AG04449 (cell line): ENCODE results near the gene RDX.
"Not testable (repeated sequence)": the region's sequence is repeated elsewhere in the genome, so short reads cannot be mapped to it uniquely, and the experiment has no call there.

Experiments used
- CTCF ChIA-PET: fragments of 350-600 bp; formaldehyde crosslinking; extraction: SDS; loops from one replicate; lab custom pipeline; 2021; ENCODE audit warnings: antibody characterized with exemption; lab: Yijun Ruan, JAX
- POLR2A ChIA-PET: fragments of 400-600, 350-600 bp; formaldehyde crosslinking; extraction: SDS; loops from one replicate; lab custom pipeline; 2020; ENCODE audit warnings: antibody characterized with exemption, inconsistent platforms; lab: Yijun Ruan, JAX
- DNase-seq: peaks from one replicate; pipeline ENCODE4 v3.0.0-alpha.2; 2010; ENCODE audit warnings: low read depth, low spot score
- H3K4me3 ChIP-seq: 2 replicates; pipeline ENCODE4 v1.5.1; 2011; ENCODE audit warnings: low read depth, mild to moderate bottlenecking, control low read depth, low read length
- TF ChIP-seq, protein P1 (sequence below): IDR thresholded peaks from one replicate; pipeline ENCODE4 v1.5.1; 2011; ENCODE audit warnings: mild to moderate bottlenecking, moderate library complexity, low read length, control low read depth, inconsistent platforms; ENCODE audit not compliant: insufficient read depth; ENCODE audit errors: missing control alignments

Gene RDX

DNA sequence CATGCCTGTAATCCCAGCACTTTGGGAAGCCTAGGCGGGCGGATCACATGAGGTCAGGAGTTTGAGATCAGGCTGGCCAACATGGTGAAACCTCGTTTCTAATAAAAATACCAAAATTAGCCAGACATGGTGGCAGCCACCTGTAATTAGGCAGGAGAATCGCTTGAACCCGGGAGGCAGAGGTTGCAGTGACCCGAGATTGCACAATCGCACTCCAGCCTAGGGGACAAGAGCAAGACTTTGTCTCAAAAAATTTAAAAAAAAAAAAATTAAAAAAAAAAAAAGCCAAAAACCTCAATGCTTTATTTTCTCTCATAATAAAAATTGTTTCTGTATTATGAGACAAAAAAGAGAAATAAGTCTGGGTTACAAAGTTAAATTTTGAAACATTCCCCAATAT is 54.2 kb downstream of the RDX start:
- TF ChIP-seq, protein P1, sequence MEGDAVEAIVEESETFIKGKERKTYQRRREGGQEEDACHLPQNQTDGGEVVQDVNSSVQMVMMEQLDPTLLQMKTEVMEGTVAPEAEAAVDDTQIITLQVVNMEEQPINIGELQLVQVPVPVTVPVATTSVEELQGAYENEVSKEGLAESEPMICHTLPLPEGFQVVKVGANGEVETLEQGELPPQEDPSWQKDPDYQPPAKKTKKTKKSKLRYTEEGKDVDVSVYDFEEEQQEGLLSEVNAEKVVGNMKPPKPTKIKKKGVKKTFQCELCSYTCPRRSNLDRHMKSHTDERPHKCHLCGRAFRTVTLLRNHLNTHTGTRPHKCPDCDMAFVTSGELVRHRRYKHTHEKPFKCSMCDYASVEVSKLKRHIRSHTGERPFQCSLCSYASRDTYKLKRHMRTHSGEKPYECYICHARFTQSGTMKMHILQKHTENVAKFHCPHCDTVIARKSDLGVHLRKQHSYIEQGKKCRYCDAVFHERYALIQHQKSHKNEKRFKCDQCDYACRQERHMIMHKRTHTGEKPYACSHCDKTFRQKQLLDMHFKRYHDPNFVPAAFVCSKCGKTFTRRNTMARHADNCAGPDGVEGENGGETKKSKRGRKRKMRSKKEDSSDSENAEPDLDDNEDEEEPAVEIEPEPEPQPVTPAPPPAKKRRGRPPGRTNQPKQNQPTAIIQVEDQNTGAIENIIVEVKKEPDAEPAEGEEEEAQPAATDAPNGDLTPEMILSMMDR, result no peak
- CTCF ChIA-PET, result interaction anchor here (1.4 kb wide), 1 partner anchor 41 kb away, joined by 5 read pairs; no protein-coding TSS in a partner anchor
- POLR2A ChIA-PET, result no interaction called here
- DNase-seq, result no peak
- H3K4me3 ChIP-seq, result no peak overlapping the region

DNA sequence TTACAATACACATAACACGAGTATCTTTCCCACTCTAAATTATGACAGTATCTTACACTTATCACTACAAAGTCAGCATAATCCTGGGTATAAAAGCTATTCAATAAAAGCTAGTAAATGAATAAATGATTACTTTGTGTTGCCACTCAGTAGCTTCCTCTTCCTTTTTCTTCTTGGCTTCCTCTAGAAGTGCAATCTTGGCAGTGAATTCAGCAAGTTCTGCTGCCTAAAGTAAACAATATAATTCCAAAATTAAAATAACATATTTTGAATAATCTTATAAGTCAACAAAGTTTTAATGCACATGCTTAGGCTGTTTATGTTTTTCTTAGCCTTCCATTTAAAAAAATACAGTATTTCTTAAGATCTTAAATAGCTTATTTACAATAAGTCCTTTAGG is 60.4 kb downstream of the RDX start:
- no peak for DNase-seq
- H3K4me3 ChIP-seq, result no peak overlapping the region
- CTCF ChIA-PET, result interaction anchor here (1.2 kb wide), 2 partner anchors 14 to 36 kb away, joined by 3 to 4 read pairs; no protein-coding TSS in a partner anchor
- POLR2A ChIA-PET, result no interaction called here
- TF ChIP-seq, protein P1, result no peak

DNA sequence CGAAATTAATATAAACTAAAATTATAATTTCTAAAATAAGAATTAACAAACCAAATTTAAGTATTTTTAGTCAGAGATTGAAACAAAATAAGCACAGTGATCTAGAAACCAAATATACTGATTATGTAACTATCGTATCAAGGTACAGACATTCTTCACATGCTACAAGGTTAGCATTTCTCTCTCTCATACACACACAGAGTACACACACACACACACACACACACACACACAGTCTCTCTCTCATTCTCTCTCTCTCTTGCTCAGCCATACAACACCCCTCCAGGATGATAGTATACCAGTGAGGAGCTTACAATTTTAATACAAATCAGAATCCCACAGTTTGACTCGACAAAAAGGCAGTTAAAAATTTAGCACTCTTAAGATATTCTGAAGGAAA is 66.0 kb downstream of the RDX start:
- CTCF ChIA-PET, result no interaction called here
- no peak overlapping the region for H3K4me3 ChIP-seq
- no peak for DNase-seq
- POLR2A ChIA-PET, result no interaction called here
- TF ChIP-seq, protein P1, result no peak

DNA sequence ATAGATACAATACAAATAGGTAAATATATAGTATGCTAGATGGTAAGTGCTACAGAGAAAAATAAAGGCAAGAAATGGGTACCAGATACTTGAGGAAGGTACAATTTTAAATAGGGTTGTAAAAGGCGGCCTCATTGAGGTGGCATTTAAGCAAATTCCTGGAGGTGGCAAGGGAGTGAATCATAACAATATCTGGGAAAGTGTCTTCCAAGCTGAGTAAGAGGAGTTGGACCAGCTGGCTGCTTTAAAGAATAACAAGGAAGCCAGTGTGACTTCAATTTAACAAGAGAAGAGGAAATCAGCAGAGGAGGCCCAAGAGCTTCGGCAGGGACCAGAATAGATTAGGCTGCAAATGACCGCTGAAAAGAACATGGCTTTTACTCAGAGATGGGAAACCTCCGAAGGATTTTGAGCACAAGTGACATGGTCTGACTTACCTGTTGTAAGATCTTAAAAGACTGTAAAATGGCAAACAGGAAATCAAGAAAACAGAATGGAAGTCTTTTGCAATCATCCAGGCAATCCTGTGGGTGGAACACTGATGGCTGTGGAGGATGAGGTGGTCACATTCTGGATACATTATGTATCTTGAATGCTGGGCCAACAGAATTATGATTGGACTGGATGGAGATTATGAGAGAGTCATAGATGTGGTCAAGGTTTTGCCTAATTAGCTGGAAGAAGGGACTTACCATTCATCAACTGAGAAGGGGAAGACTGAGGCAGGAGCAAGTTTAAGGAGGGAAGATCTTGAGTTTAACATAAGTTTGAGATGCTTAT is 77.2 kb downstream of the RDX start:
- no peak overlapping the region for H3K4me3 ChIP-seq
- no peak for DNase-seq
- POLR2A ChIA-PET, result no interaction called here
- CTCF ChIA-PET, result interaction anchor here (1.4 to 2.1 kb wide), 3 partner anchors 18 to 214 kb away, joined by 3 to 11 read pairs (median 5); no protein-coding TSS in a partner anchor
- TF ChIP-seq, protein P1, result no peak

DNA sequence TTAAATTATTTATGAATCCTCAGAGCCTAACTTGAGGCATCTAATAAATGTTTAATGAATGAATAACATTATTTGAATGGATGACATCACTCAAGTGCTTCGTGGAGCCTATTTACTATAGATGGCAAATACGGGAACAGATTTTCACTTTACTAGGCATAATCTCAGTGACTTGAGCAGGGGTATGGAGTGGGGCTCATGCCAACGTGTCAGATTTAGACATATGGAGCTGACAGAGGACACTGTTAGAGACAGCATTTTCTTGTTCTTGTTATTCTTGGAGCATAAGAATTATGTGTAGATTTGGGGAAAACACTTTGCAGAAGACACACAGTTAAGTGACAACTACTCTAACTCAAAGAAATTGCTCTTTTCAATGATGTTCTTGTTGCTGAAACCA is 78.5 kb downstream of the RDX start:
- CTCF ChIA-PET, result interaction anchor here (0.5 to 2.1 kb wide), 3 partner anchors 17 to 1019 kb away, joined by 3 to 11 read pairs (median 5); no protein-coding TSS in a partner anchor
- TF ChIP-seq, protein P1, result no peak
- no peak for DNase-seq
- POLR2A ChIA-PET, result no interaction called here
- no peak overlapping the region for H3K4me3 ChIP-seq

DNA sequence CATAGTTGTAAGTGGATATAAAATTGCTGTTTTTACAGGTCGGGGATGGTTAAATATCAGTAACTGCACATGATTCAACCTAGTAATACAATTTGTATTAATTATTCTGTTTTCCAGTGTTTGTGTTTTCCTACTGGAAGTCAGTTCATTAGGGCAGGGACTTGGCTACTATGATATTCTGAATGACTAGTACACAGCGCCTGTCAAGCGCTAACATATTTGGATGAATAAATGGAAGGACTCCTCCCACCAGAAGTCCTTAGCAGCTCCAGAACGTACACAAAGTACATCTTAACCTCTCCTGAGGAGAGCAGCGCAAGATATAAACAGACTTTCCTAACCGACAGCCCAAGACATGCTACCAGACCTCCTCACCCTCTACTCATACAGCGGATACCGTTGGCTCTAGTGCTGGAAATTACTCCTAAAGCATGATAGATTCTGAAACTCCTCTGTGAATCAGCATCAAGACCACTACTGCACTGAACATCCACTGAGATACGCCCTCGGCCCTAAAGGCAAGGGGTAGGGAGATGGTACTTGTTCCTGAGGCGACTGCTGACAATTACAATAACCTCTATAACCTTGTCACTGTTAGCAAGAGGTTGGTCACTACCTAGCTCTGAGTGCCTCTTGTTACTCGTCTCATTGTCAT is 79.1 kb downstream of the RDX start:
- CTCF ChIA-PET, result interaction anchor here (2.1 to 2.8 kb wide), 2 partner anchors 15 to 16 kb away, joined by 6 to 16 read pairs; no protein-coding TSS in a partner anchor
- POLR2A ChIA-PET, result no interaction called here
- no peak for DNase-seq
- TF ChIP-seq, protein P1, result no peak
- no peak overlapping the region for H3K4me3 ChIP-seq

DNA sequence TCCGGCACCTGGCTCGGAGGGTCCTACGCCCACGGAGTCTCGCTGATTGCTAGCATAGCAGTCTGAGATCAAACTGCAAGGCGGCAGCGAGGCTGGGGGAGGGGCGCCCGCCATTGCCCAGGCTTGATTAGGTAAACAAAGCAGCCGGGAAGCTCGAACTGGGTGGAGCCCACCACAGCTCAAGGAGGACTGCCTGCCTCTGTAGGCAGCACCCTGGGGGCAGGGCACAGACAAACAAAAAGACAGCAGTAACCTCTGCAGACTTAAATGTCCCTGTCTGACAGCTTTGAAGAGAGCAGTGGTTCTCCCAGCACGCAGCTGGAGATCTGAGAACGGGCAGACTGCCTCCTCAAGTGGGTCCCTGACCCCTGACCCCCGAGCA is 87.1 kb downstream of the RDX start:
- POLR2A ChIA-PET, DNase-seq, H3K4me3 ChIP-seq, CTCF ChIA-PET: not testable (repeated sequence)

DNA sequence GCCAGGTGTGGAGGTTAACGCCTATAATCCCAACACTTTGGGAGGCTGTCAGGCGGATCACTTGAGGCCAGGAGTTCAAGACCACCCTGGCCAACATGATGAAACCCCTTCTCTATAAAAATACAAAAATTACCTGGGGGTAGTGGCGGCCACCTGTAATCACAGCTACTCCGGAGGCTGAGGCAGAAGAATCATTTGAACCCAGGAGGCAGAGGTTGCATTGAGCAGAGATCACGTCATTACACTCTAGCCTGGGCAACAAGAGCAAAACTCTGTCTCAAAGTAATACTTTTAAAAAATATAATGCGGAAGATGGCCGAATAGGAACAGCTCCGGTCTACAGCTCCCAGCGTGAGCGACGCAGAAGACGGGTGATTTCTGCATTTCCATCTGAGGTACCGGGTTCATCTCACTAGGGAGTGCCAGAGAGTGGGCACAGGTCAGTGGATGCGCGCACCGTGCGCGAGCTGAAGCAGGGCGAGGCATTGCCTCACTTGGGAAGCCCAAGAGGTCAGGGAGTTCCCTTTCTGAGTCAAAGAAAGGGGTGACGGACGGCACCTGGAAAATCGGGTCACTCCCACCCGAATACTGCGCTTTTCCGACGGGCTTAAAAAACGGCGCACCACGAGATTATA is 87.6 kb downstream of the RDX start:
- CTCF ChIA-PET, DNase-seq, H3K4me3 ChIP-seq, POLR2A ChIA-PET: not testable (repeated sequence)
